GM18520 (cell line): ENCODE results near the gene GABARAP.

Source experiments
- ATAC-seq: cut with Tn5 transposase; IDR thresholded peaks from one replicate; pipeline ENCODE4 v1.9.1; 2021; ENCODE audit not compliant: unreplicated experiment

Gene GABARAP

GRCh38 chr17:7241783-7242716, at the start of gene GABARAP:
TSS of gene GABARAP (minus strand) at chr17:7242449. CDS start at chr17:7242330, 119 bp downstream.
- peak; percentile 29 for ATAC-seq

DNA sequence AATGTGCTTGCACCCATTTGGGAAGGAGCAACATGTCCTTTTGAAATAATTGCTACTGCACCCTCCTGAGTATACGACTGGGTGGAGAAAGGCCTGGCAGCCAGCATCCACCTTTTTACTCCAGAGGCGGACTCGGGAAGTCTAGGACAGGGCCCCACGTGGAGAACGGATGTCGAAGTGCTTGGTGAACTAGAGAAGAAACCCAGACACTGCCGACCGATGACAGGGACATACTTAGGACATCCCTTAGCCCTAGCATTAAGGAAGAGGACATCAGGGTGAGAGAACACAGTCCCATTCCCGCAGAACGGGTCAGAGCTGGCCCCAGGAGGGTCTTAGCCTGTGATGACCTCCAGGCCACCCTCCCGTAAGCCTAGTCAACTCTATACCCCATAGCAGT, 48.4 kb upstream of the GABARAP start:
- no peak for ATAC-seq

DNA sequence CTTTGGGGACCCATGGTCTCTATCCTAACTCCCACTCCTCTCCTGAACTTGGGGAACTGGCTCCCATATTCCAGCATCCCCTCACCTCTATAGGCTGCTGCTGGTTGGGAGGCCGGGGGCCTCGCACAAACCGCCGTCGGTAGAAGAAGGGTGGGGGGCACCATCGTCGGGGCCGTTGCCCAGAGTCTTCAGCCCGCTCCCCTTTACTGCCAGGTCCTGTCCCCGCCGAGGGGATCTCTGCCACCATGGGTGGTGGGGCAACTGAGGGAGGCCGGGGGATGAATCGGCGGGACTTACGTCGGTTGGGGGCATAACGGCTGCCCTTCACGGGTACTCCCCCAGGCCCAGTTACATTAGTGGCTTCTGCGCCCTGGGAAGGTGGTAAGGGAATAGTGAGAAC, 47.9 kb upstream of the GABARAP start:
- ATAC-seq: no peak

DNA sequence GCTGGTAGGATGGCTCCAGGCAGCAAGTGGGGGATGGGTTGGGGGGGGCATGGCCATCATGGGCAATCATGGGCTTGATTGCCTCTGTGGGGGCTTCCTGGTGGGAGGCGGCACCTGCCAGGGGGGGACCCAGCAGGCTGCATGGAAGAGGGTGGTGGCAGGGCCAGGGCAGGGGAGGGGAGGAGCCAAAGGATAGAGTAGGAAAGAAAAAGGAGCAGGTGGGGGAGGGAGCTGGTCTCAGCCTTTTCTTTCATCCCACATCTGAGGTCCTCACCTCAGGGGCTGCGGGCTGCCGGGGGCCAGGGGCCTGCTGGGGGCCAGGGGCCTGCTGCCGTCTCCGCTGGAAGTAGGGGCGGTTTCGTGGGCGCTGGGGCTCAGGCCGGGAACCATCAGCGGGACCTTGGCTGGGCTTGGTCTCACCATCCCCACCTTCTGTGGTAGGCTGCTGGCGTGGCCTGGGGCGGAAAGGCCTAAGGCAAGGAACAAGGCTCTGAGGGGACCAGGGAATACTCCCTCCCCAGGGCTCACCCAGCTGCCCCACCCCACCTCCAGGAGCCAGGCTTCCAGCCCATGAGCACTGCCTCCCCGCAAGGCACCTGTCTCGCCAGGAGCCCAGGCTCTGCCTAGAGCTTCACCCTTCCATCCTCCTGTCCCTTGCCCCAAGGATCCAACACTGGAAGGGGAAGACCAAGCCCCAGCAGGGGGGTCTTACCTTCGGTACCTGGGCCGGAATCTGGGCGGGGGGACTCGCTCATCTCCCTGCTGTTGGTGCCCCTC, 47.2 kb upstream of the GABARAP start:
- no peak for ATAC-seq

DNA sequence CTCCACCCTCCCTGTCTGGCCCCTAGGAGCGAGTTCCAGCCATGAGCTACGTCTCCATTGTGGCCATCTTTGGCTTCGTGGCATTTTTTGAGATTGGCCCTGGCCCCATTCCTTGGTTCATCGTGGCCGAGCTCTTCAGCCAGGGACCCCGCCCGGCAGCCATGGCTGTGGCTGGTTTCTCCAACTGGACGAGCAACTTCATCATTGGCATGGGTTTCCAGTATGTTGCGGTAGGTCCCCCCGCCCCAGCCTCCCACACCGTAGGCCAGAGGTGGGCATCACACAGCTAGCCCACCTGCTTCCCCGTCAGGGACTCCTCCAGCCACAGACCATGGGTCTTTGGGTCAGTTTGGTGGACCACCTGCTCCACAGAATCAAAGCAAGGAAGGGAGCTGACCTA, 43.4 kb upstream of the GABARAP start:
- ATAC-seq: no peak

GRCh38 chr17:7284911-7285310, 42.7 kb upstream of the GABARAP start:
- no peak for ATAC-seq

DNA sequence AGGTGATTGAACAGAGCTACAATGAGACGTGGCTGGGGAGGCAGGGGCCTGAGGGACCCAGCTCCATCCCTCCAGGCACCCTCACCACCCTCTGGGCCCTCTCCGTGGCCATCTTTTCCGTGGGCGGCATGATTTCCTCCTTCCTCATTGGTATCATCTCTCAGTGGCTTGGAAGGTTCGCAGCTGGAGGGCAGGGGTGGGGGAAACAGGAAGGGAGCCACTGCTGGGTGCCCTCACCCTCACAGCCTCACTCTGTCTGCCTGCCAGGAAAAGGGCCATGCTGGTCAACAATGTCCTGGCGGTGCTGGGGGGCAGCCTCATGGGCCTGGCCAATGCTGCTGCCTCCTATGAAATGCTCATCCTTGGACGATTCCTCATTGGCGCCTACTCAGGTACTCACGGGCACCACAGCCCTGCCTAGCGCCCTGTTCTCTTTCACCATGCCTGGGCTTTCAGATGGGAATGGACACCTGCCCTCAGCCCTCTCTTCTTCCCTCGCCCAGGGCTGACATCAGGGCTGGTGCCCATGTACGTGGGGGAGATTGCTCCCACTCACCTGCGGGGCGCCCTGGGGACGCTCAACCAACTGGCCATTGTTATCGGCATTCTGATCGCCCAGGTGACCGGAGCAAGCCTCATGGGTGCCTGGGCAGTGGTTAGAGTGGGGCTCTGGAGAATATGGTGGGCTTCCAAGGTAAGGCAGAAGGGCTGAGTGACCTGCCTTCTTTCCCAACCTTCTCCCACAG, 41.4 kb upstream of the GABARAP start:
- ATAC-seq: no peak

- ATAC-seq: no peak
These were observed 40.6 kb upstream of the GABARAP start for GRCh38 chr17:7282752-7283321.

GRCh38 chr17:7281953-7282751, 39.9 kb upstream of the GABARAP start:
- ATAC-seq: no peak

- ATAC-seq: no peak
These were observed 39.1 kb upstream of the GABARAP start, which contains the start of gene SLC2A4 for GRCh38 chr17:7281074-7281952. TSS of gene SLC2A4 (plus strand) at chr17:7281718. CDS start at chr17:7281935, 217 bp downstream.

DNA sequence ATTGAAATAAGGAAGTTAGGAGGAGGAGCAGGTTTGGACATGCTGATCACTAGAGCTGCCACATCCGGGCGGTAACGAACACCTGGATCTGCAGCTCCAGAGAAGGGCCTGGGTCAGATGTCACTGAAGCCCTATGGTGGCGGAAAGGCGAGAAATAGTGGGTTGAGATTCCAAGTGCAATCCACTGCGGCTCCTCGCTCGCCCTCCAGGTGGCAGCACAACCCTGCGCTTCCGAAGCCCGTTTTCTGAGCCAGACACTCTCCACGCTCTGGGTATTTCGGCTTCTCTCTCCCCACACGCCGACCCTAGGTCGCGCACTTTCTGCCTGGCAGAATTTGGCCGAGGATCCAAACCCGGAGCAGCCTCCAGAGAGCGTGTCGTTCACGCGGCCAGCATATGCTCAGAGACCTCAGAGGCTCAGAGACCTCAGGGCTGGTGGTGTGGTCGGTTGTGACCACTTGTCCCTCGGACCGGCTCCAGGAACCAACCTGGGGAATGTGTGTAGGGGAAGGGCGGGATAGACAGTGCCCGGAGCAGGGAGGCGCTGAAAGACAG, 38.3 kb upstream of the GABARAP start:
- peak; percentile 50 for ATAC-seq

GRCh38 chr17:7279448-7279847, 37.2 kb upstream of the GABARAP start:
- ATAC-seq: no peak

DNA sequence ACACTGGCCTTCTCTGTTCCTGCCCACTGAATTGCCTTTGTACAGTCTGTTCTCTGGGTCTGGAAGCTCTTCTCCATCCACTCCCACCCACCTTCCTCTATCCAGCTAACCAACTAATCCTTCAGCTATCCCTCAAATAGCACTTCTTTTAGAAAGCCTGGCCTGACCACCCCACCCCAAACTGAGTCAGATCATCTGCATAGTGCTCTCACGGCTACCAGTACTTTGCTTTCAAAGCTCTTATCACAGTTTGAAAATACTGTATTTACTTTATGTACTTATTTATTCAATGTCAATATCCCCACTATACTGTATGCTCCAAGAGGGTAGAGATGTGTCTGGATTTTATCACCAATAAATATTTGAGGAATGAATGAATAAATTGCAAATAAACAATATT, 24.5 kb upstream of the GABARAP start:
- ATAC-seq: no peak

DNA sequence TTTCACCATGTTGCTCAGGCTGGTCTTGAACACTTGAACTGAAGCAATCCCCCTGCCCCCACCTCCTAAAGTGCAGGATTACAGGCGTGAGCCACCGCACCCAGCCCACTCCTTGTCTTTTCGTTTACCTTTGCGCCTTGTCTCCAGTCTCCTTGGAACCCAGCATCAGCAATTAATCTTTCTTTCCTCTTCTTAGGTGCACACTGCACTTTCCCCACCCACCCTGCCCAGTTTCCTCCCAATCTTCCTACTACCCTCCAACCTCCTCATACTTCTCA, 21.5 kb upstream of the GABARAP start:
- no peak for ATAC-seq

GRCh38 chr17:7262935-7263800, 20.9 kb upstream of the GABARAP start:
- ATAC-seq: no peak

DNA sequence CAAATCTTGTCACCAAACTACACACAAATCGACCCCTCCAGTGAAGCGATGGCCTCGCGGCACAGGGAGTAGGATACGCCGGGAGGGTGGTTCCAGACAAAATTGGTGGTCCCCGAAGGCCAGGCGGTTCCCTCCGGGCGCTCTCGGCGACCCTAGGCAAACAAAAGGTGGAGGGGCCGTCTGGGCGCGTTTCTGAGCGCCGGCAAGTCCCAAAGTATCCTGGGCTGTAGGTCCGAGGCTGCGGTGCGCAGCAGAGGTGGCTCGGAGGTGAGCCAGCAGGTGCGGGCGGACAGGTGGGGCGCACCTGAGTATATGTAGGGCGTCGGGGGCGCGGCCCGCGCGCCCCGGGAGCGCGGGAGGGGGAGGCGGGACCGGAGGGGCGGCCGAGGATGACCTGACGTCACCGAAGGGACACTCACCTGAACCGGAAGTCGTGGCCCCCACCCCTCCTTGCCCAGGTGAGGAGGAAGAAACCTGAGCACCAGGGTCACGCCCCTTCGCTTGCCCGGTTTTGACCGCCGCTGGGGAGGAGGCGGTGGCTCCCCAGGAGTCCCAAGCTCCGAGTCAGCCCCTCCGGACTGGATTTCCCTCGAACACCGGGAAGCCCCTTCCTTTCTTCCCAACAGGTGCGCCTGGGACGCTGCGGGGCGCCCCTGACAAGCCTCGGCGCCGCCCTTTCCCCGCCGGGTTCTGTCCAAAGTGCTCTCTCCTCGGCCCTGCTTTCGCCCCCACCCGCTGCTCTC, 20.1 kb upstream of the GABARAP start, which contains the start of gene CLDN7:
TSS of gene CLDN7 (minus strand) at position 287 of the 743 bp plus-strand sequence. CDS start 435 bp downstream, outside the sequence.
- no peak for ATAC-seq
